GM12878 (cell line): ENCODE measurements around the gene PDILT.

ENCODE experiments used
- RFX5 ChIP-seq: IDR thresholded peaks from 2 replicates; pipeline ENCODE4 v1.6.1; 2011; ENCODE audit warnings: low read depth, low read length, improper control_type of control experiment
- TCF7 ChIP-seq: IDR thresholded peaks from 2 replicates; pipeline ENCODE4 v1.6.1; 2014; ENCODE audit warnings: antibody characterized with exemption, borderline replicate concordance
- TF ChIP-seq, protein P1 (sequence below): fragments of 450-650 bp; IDR thresholded peaks from 2 replicates; pipeline ENCODE4 v1.6.1; 2017; ENCODE audit warnings: antibody characterized with exemption, mild to moderate bottlenecking, moderate library complexity

DNA sequence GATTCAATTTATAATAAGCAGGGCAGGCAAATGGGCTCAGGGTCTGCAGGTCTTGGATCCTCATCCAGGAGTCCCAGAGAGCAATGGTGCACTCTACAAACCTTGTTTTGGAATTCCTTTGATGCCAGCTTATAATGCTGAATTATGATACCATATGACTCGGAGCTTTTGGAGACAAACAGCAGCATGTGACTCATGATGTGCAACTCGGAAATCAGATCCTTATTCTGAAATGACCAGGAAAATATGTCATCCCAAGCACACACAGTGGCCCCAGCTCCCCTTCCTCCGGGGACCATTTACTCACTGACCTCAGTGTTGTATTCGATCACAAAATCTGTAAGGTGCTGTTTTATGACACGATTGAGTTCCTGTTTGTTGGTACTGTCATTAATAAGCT is 31.8 kb downstream of the PDILT start:
- no peak for TF ChIP-seq RFX5
- no peak for TF ChIP-seq TCF7
- TF ChIP-seq, protein P1, sequence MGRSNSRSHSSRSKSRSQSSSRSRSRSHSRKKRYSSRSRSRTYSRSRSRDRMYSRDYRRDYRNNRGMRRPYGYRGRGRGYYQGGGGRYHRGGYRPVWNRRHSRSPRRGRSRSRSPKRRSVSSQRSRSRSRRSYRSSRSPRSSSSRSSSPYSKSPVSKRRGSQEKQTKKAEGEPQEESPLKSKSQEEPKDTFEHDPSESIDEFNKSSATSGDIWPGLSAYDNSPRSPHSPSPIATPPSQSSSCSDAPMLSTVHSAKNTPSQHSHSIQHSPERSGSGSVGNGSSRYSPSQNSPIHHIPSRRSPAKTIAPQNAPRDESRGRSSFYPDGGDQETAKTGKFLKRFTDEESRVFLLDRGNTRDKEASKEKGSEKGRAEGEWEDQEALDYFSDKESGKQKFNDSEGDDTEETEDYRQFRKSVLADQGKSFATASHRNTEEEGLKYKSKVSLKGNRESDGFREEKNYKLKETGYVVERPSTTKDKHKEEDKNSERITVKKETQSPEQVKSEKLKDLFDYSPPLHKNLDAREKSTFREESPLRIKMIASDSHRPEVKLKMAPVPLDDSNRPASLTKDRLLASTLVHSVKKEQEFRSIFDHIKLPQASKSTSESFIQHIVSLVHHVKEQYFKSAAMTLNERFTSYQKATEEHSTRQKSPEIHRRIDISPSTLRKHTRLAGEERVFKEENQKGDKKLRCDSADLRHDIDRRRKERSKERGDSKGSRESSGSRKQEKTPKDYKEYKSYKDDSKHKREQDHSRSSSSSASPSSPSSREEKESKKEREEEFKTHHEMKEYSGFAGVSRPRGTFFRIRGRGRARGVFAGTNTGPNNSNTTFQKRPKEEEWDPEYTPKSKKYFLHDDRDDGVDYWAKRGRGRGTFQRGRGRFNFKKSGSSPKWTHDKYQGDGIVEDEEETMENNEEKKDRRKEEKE, result no peak
